NCI-H1105 (cell line): Measurements from ENCODE around the gene TRABD2A.

Source experiments
- DNase-seq: peaks from one replicate; lab custom pipeline; 2025; lab: John Stamatoyannopoulos, UW

TRABD2A gene

DNA sequence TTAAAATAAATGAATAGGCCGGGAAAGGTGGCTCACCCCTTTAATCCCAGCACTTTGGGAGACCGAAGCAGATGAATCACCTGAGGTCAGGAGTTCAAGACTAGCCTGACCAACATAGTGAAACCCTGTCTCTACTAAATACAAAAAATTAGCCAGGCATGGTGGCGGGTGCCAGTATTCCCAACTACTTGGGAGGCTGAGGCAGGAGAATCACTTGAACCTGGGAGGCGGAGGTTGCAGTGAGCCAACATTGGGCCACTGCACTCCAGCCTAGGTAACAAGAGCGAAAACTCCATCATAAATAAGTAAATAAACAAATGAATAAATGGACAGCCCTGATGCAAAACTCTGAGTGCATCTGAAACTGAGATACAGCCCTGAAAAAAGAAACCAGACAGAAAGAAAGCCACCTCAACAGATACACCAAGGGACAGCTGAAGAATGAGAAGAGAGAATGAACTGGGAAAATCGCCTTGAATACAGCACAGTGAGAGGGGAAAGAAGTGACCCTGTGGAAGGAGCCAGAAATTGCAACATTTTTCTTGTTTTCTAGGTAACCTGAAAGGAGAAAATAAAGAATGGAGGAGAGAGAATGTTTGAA is 64.4 kb downstream of the TRABD2A start:
- no peak for DNase-seq

DNA sequence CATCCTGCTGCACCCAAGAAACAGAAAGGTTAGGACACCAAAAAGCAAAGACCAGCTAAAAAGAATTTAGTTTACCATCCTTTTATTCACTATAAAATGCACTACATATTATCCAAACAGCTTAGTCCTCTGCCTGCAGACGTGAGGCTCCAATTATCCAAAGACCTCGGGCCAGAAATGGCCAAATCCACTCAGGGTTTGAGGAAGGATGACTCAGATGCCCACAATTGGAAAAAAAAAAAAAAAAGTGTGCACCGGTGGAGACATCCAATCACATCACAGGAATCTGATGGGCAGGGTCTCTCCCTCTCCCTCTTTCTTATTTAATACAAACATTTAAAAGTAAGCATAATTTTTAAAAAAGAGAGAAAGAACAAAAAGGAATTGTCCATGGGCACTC is 65.7 kb downstream of the TRABD2A start:
- no peak for DNase-seq

- no peak for DNase-seq
Measured at GRCh38 chr2:84811839-84812431, 68.9 kb downstream of the TRABD2A start.

GRCh38 chr2:84808279-84808678 is 72.6 kb downstream of the TRABD2A start:
- no peak for DNase-seq

GRCh38 chr2:84807063-84807485 is 73.8 kb downstream of the TRABD2A start:
- no peak for DNase-seq

DNA sequence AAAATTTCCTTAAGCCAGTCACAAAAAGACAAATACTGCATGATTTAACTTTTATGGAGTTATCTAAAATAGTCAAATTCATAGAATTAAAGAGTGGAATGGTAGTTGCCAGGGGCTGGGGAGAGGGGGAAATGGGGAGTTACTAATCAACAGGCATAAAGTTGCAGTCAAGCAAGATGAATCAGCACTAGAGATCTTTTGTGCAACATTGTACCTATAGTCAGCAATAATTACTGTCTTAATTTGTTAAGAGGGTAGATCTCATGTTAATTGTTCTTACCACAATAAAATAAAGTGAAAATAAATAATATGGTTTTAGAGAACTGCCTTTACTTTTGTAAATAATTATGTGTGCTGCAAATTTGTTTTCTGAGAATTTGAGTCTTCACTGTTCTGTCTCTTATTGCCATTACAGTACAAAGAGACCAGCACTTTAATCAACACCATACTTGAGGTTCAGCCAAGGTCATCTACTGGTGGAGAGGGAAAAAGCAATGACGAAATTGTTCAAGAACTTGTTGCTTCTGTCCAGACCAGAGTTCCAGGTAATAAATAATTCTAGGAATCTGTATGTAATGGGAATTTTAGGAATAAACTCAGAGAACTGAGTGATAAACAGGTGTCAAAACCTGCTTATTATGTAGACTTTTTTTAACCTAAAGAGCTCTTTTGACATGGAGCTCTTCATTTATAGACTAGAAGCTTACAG is 75.5 kb downstream of the TRABD2A start:
- no peak for DNase-seq

- DNase-seq = no peak
Measured at GRCh38 chr2:84801811-84802210, 79.1 kb downstream of the TRABD2A start.

GRCh38 chr2:84800194-84800805 is 80.6 kb downstream of the TRABD2A start:
- no peak for DNase-seq

- no peak for DNase-seq
Measured at GRCh38 chr2:84799772-84800171, 81.1 kb downstream of the TRABD2A start.

- no peak for DNase-seq
Measured at GRCh38 chr2:84797271-84797670, 83.6 kb downstream of the TRABD2A start.

GRCh38 chr2:84796798-84797197 is 84.1 kb downstream of the TRABD2A start:
- no peak for DNase-seq

DNA sequence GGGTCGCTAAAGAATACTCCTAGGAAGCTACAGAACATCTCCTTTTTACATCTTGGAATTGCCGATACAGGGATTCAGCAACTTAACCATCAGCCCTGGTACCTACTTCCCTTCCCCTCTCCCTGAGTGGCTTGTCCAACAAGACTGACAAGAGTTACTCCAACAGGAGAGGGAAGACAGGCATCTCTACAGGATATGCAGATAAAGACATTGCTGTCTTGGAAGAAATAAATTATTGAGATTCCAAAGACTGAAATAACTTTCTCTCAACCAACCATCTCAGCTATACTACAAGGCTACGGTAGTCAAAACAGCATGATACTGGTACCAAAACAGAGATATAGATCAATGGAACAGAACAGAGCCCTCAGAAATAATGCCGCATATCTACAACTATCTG is 87.2 kb downstream of the TRABD2A start:
- DNase-seq = no peak

- no peak for DNase-seq
Measured at GRCh38 chr2:84792856-84793522, 87.9 kb downstream of the TRABD2A start.

- DNase-seq = no peak
Measured at GRCh38 chr2:84788498-84788897, 92.4 kb downstream of the TRABD2A start.

DNA sequence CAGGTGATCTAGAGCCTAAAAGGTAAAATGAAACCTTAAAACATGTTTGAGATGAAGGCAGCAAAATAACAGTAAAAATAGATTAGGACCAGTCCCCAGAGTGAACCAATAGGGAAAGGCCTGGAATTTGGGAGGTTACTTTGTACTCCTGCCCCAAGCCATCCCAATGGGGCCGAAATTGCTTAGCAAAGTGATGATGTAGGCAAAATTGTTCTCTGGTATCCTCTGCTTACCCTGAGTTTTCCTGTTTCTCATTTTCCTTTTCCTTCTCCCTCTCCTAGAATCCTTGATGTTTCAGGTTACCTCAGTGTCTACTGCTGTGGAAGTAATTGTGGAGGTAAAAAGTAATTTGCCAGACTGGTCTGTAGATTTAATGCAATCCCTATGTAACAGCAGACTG is 92.9 kb downstream of the TRABD2A start:
- no peak for DNase-seq

GRCh38 chr2:84786601-84787000 is 94.3 kb downstream of the TRABD2A start:
- DNase-seq = no peak

- DNase-seq = no peak
Measured at GRCh38 chr2:84785950-84786349, 94.9 kb downstream of the TRABD2A start.

DNA sequence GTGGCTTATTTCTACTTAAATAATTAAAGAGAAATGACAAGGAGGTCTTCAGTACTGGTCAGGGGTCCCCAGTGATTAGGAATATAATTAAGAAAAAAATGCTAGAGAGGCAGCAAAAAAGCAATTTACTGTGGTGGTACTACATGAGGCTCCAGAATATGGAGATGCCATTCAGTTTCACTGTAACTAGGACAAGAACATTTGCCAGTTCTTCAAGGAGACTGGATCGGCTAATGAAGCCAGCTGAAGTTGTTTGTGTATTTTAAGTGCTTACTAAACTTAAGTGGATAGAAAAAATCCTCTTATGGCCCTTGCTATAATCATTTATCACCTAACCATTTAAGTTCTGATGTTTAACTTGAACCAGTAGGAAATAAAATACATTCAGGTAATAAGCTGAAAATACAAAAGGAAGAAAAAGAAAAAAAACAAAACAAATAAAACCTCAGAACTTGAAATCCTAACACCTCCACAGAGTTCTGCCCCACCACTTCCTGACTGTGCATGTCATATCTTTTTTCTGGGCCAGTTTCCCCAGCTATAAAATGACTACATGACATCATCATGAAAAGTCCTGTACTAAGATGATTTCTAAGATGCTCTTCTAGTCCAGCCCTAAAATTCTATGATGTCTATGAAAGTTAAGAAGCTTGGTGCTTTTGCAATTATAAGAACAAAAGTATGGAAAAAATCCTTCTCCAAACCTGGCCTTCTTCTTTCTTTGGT is 98.0 kb downstream of the TRABD2A start:
- no peak for DNase-seq

DNA sequence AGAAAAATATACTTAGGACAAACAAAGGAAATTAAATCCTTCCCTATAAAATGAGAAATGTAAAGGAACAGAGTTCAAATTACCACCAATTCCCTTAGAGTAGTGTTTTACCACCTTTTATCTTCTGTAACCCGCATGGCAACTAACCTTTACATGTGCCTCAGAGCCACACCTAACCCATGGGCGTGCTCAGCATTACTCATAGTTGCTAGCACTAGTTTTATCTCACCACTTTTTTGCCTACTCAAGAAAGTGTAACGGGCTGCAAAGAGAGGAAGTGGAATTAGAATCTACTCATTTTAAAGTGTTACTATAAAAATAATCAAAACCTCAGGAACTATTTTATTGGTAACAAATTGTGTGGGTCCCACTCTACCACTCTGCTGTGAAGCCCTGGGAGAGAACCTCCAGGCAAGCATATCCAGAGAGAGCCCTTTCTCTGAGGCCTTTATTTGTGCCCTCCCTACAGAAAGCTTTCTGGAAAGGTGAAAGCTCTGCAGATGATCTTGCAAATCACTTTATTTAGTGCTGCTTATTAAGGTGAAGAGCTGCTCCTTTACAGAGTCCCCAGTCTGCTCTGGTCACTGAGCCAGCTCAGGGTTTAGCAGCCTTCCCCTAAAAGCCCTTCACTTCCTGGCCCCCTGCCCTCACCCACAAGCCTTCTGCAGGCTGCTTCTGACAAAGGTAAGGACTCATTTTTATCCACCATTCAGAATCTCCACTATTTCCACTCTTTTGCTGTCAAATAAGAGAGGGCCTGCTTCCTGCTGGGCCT is 98.8 kb downstream of the TRABD2A start:
- no peak for DNase-seq

DNA sequence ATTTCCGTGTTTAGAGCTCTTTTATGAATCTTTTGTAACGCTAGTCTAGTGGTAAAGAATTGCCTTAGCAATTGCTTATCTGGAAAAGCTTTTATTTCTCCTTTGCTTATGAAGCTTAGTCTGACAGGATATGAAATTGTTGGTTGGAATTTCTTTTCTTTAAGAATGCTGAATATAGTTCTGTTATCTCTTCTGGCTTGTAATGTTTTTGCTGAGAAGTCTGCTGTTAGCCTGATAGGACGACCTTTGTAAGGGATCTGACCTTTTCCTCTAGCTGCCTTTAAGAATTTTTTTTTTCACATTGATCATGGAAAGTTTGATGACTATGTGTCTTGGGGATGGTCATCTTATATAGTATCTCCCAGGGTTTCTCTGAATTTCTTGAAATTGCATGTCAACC is 101.1 kb downstream of the TRABD2A start:
- no peak for DNase-seq
